PC-3 (cell line): ENCODE results near the gene ETV1.

Experiments used
- EZH2 ChIP-seq: fragments of 300-600 bp; sonication (generic); IDR thresholded peaks from one replicate; pipeline ENCODE4 v1.6.1; 2017; ENCODE audit warnings: antibody characterized with exemption, mild to moderate bottlenecking, low read length; ENCODE audit not compliant: unreplicated experiment
- EZH2phosphoT487 ChIP-seq: fragments of 300-600 bp; sonication (generic); IDR thresholded peaks from 2 replicates; pipeline ENCODE4 v1.6.1; 2018; ENCODE audit warnings: mild to moderate bottlenecking, antibody characterized with exemption, low read length, borderline replicate concordance
- TF ChIP-seq, protein P1 (sequence below): fragments of 300-600 bp; sonication (generic); conservative IDR thresholded peaks from 2 replicates; pipeline ENCODE4 v1.5.1; 2017; ENCODE audit warnings: antibody characterized with exemption, low read depth, mild to moderate bottlenecking, low read length

DNA sequence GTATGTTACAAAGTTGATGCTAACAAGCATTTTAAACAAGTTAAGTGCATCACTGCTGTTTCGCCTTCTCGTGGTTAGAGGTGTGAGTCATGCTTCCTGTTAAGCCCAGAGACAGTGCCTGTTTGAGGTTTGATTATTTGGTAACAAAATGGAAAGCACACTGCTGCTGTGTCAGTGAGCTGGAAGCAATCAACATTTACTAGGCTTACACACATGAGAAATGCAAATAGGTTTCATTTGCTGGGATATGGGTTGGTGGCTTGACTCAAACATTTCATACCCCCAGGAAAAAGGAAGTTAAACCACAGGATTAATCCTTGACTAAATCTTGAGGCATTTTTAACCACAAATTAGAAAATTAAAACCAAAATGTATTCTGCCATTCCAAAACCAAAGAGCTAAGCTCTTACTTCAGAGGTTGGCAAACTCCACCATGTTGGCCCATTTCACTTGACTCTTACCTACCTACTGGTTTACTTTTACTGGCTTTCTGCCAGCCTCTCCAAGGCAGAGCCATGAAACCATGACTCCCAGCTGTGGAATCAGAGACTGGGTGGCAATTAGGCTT is 139.2 kb downstream of the ETV1 start:
- no peak for TF ChIP-seq EZH2
- TF ChIP-seq, protein P1, sequence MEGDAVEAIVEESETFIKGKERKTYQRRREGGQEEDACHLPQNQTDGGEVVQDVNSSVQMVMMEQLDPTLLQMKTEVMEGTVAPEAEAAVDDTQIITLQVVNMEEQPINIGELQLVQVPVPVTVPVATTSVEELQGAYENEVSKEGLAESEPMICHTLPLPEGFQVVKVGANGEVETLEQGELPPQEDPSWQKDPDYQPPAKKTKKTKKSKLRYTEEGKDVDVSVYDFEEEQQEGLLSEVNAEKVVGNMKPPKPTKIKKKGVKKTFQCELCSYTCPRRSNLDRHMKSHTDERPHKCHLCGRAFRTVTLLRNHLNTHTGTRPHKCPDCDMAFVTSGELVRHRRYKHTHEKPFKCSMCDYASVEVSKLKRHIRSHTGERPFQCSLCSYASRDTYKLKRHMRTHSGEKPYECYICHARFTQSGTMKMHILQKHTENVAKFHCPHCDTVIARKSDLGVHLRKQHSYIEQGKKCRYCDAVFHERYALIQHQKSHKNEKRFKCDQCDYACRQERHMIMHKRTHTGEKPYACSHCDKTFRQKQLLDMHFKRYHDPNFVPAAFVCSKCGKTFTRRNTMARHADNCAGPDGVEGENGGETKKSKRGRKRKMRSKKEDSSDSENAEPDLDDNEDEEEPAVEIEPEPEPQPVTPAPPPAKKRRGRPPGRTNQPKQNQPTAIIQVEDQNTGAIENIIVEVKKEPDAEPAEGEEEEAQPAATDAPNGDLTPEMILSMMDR = no peak
- TF ChIP-seq EZH2phosphoT487 = no peak
